HepG2 (cell line): Measurements from ENCODE around the gene OGFOD3. TPM values are rescaled to one million over a fixed set of nuclear protein-coding genes. Genes with fewer than 3 reads are reported as not detected.

ENCODE experiments used
- AGO1 ChIP-seq: fragments of 200-400 bp; formaldehyde crosslinking; IDR thresholded peaks from 2 replicates; pipeline ENCODE4 v1.6.1; 2017; ENCODE audit warnings: mild to moderate bottlenecking, low read depth, low read length, moderate library complexity; ENCODE audit not compliant: poor library complexity, severe bottlenecking
- BCL6 ChIP-seq: IDR thresholded peaks from 2 replicates; pipeline ENCODE4 v1.6.1; 2016; ENCODE audit warnings: missing genetic modification reagents, missing compliant biosample characterization
- DNMT1 ChIP-seq: sonication (generic); formaldehyde crosslinking; IDR thresholded peaks from 2 replicates; pipeline ENCODE4 v1.5.1; 2020; ENCODE audit warnings: mild to moderate bottlenecking, missing genetic modification reagents
- EP300 ChIP-seq, 3 experiments: sonication (generic) in 1 of 3; formaldehyde crosslinking in 1 of 3; IDR thresholded peaks; 2 replicates each; pipeline versions ENCODE4 v1.5.1 to v1.6.1; 2011 to 2020; ENCODE audit warnings: low read depth in 2 of 3, low read length in 2 of 3, borderline replicate concordance in 1 of 3, improper control_type of control experiment in 1 of 3, mild to moderate bottlenecking in 1 of 3, missing genetic modification reagents in 1 of 3, moderate library complexity in 1 of 3
- FOXP4 ChIP-seq: sonication (generic); formaldehyde crosslinking; IDR thresholded peaks from 2 replicates; pipeline ENCODE4 v1.4.0; 2020; ENCODE audit warnings: missing genetic modification reagents
- GTF2F1 ChIP-seq: fragments of 150-350 bp; IDR thresholded peaks from 2 replicates; pipeline ENCODE4 v1.6.1; 2014; ENCODE audit warnings: low read length
- IRX3 ChIP-seq: sonication (generic); formaldehyde crosslinking; IDR thresholded peaks from 2 replicates; pipeline ENCODE4 v1.8.1; 2023; ENCODE audit warnings: mild to moderate bottlenecking, low read depth, missing genetic modification reagents, borderline replicate concordance
- MBD4 ChIP-seq: IDR thresholded peaks from 2 replicates; pipeline ENCODE4 v1.6.1; 2012; ENCODE audit warnings: low read length, inconsistent platforms, borderline replicate concordance
- PAXIP1 ChIP-seq: sonication (generic); formaldehyde crosslinking; conservative IDR thresholded peaks from 2 replicates; pipeline ENCODE4 v1.4.0; 2020; ENCODE audit warnings: mild to moderate bottlenecking, missing genetic modification reagents, moderate library complexity
- PHF20 ChIP-seq: sonication (generic); formaldehyde crosslinking; IDR thresholded peaks from 2 replicates; pipeline ENCODE4 v1.5.0; 2020; ENCODE audit warnings: mild to moderate bottlenecking, missing genetic modification reagents
- PRDM15 ChIP-seq: sonication (generic); formaldehyde crosslinking; IDR thresholded peaks from 2 replicates; pipeline ENCODE4 v1.4.0; 2020; ENCODE audit warnings: missing genetic modification reagents
- ZKSCAN1 ChIP-seq: fragments of 150-350 bp; IDR thresholded peaks from 2 replicates; pipeline ENCODE4 v1.6.1; 2014; ENCODE audit warnings: low read length
- ZNF256 ChIP-seq: sonication (generic); formaldehyde crosslinking; conservative IDR thresholded peaks from 2 replicates; pipeline ENCODE4 v1.4.0; 2020; ENCODE audit warnings: missing genetic modification reagents
- ZNF709 ChIP-seq: sonication (generic); formaldehyde crosslinking; IDR thresholded peaks from 2 replicates; pipeline ENCODE4 v1.5.0; 2020; ENCODE audit warnings: mild to moderate bottlenecking, missing genetic modification reagents
- ZNF766 ChIP-seq: sonication (generic); formaldehyde crosslinking; IDR thresholded peaks from 2 replicates; pipeline ENCODE4 v1.5.0; 2020; ENCODE audit warnings: missing genetic modification reagents, borderline replicate concordance
- ZSCAN31 ChIP-seq: sonication (generic); formaldehyde crosslinking; IDR thresholded peaks from 2 replicates; pipeline ENCODE4 v1.5.0; 2020; ENCODE audit warnings: low read depth, mild to moderate bottlenecking, missing genetic modification reagents
- polyA plus RNA-seq, 8 experiments: library from polyadenylated mRNA; depleted of rRNA in 3 of 8; stranded (reverse) in 7 of 8; unstranded in 1 of 8; fragments of >200 nt; fragmentation: Illumina TruSeq in 4 of 8; extraction: Trizol in 4 of 8; gene quantifications; 2 replicates each; pipeline versions ENCODE4 v1.2.1 to v1.2.3, GENCODE V29; 2011 to 2016; ENCODE audit warnings: low read depth in 4 of 8, missing spikeins in 1 of 8, mixed read lengths in 1 of 8; ENCODE audit not compliant: insufficient read depth in 1 of 8
- total RNA-seq, 5 experiments: library from RNA; depleted of rRNA; stranded (reverse); fragments of >200 nt; fragmentation: Illumina TruSeq; extraction: Trizol; gene quantifications; 2 replicates each; pipeline ENCODE4 v1.2.3, GENCODE V29; 2016; ENCODE audit warnings: low read depth in 1 of 5
- TF ChIP-seq, protein P1 (sequence below): sonication (generic); formaldehyde crosslinking; conservative IDR thresholded peaks from 2 replicates; pipeline ENCODE4 v1.8.0; 2022; ENCODE audit warnings: mild to moderate bottlenecking, moderate library complexity, missing genetic modification reagents

OGFOD3 gene
- total and polyA plus RNA-seq, 2 of the 13 experiments (the other 11 are each of a cell fraction or from before 2014, with no cell fraction given): 40.0 to 42.1 TPM

- TF ChIP-seq ZNF709 (CRISPR knock-in tag) (peak; percentile 91), IRX3 (CRISPR knock-in tag) (peak; percentile 88; the same call in 1 of the 2 replicates), PHF20 (CRISPR knock-in tag) (peak; percentile 93), PAXIP1 (CRISPR knock-in tag) (peak; percentile 50; the same call in 1 of the 2 replicates), AGO1 (no peak), ZSCAN31 (CRISPR knock-in tag) (peak; percentile 98), ZNF766 (CRISPR knock-in tag) (peak; percentile 60; the same call in 1 of the 2 replicates), GTF2F1 (no peak), MBD4 (no peak), PRDM15 (CRISPR knock-in tag) (no peak), DNMT1 (CRISPR knock-in tag) (peak; percentile 95), BCL6 (CRISPR knock-in tag) (peak; percentile 1; the same call in 1 of the 2 replicates), FOXP4 (CRISPR knock-in tag) (0 out of 2 replicates have a peak, but pooled peaks have one; percentile 11), ZKSCAN1 (no peak), EP300 (IDR thresholded peaks at IDR 0.05; ENCODE audit: low read depth in 2 of 2, low read length in 2 of 2) (no peak), EP300 (CRISPR knock-in tag; IDR thresholded peaks at IDR 0.05; ENCODE audit: borderline replicate concordance) (no peak; the same call in 1 of the 2 replicates), ZNF256 (no peak)
- TF ChIP-seq, protein P1, sequence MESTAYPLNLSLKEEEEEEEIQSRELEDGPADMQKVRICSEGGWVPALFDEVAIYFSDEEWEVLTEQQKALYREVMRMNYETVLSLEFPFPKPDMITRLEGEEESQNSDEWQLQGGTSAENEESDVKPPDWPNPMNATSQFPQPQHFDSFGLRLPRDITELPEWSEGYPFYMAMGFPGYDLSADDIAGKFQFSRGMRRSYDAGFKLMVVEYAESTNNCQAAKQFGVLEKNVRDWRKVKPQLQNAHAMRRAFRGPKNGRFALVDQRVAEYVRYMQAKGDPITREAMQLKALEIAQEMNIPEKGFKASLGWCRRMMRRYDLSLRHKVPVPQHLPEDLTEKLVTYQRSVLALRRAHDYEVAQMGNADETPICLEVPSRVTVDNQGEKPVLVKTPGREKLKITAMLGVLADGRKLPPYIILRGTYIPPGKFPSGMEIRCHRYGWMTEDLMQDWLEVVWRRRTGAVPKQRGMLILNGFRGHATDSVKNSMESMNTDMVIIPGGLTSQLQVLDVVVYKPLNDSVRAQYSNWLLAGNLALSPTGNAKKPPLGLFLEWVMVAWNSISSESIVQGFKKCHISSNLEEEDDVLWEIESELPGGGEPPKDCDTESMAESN (CRISPR knock-in tag): peak; percentile 83
These were observed 32.1 kb upstream of the OGFOD3 start, which contains the start of gene CYBC1 (continued) for GRCh38 chr17:82450357-82451106.
